Measurements from ENCODE around the gene LLGL1. TPM values are rescaled to one million over a fixed set of nuclear protein-coding genes. Genes with fewer than 3 reads are reported as not detected.
A peak's percentile ranks its signal among the peaks of the same experiment; 100 is the strongest.

The LLGL1 gene
- total and polyA plus RNA-seq, 2 donors (not counting 1 experiment from before 2014, with no cell fraction given): 15.1 to 32.2 TPM

- H3K4me2 ChIP-seq (ENCODE audit: extremely low read depth, insufficient read depth, low read length): no peak overlapping the region
- no peak overlapping the region for H3K9ac ChIP-seq (ENCODE audit: insufficient read depth, low read length)
- H3K4me1 ChIP-seq (ENCODE audit: control insufficient read depth, extremely low read depth, insufficient read depth, low read length): no peaks in the 10 kb centered on the region
- H3K27ac ChIP-seq (ENCODE audit: insufficient read depth, low read length): no peak overlapping the region
- no peaks in the 10 kb centered on the region for H3K79me2 ChIP-seq (ENCODE audit: control insufficient read depth, insufficient read depth, low read length)
- TF ChIP-seq, protein P1, sequence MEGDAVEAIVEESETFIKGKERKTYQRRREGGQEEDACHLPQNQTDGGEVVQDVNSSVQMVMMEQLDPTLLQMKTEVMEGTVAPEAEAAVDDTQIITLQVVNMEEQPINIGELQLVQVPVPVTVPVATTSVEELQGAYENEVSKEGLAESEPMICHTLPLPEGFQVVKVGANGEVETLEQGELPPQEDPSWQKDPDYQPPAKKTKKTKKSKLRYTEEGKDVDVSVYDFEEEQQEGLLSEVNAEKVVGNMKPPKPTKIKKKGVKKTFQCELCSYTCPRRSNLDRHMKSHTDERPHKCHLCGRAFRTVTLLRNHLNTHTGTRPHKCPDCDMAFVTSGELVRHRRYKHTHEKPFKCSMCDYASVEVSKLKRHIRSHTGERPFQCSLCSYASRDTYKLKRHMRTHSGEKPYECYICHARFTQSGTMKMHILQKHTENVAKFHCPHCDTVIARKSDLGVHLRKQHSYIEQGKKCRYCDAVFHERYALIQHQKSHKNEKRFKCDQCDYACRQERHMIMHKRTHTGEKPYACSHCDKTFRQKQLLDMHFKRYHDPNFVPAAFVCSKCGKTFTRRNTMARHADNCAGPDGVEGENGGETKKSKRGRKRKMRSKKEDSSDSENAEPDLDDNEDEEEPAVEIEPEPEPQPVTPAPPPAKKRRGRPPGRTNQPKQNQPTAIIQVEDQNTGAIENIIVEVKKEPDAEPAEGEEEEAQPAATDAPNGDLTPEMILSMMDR (conservative IDR thresholded peaks at IDR 0.05 in 1 of 2, IDR thresholded peaks at IDR 0.05 in 1 of 2; ENCODE audit: low read depth in 1 of 2, low read length in 2 of 2): no peak
- no peak for TF ChIP-seq EZH2 (IDR thresholded peaks at IDR 0.05; ENCODE audit: low read length, missing control alignments)
- no peak overlapping the region for H2AFZ ChIP-seq (ENCODE audit: low read length)
- H3K9me3 ChIP-seq (ENCODE audit: control insufficient read depth, insufficient read depth, low read depth, low read length): no peaks in the 10 kb centered on the region
- H3K27me3 ChIP-seq (ENCODE audit: control insufficient read depth, insufficient read depth, low read length): no peaks in the 10 kb centered on the region
- no peak for DNase-seq (ENCODE audit: low read depth in 2 of 2)
- no peak overlapping the region for H3K4me3 ChIP-seq (replicated peaks in 1 of 4; ENCODE audit: control extremely low read depth in 1 of 4, insufficient read depth in 1 of 4, low read depth in 3 of 4, low read length in 4 of 4)
- H3K36me3 ChIP-seq (ENCODE audit: control insufficient read depth, insufficient read depth, low read length): peaks cover 56% of the 10 kb centered on the region
- H4K20me1 ChIP-seq (ENCODE audit: control insufficient read depth, extremely low read depth, insufficient read depth, low read length): no peaks in the 10 kb centered on the region
These were observed 20.8 kb downstream of the LLGL1 start for GRCh38 chr17:18246109-18246725.

- Histone ChIP-seq H3K36me3 (ENCODE audit: control insufficient read depth, insufficient read depth, low read length) (peaks cover 62% of the 10 kb centered on the region), H3K27ac (ENCODE audit: insufficient read depth, low read length) (no peak overlapping the region), H2AFZ (ENCODE audit: low read length) (no peak overlapping the region), H3K4me3 (replicated peaks in 1 of 4; ENCODE audit: control extremely low read depth in 1 of 4, insufficient read depth in 1 of 4, low read depth in 3 of 4, low read length in 4 of 4) (no peak overlapping the region), H3K9me3 (ENCODE audit: control insufficient read depth, insufficient read depth, low read depth, low read length) (no peaks in the 10 kb centered on the region), H4K20me1 (ENCODE audit: control insufficient read depth, extremely low read depth, insufficient read depth, low read length) (no peaks in the 10 kb centered on the region), H3K27me3 (ENCODE audit: control insufficient read depth, insufficient read depth, low read length) (no peaks in the 10 kb centered on the region), H3K79me2 (ENCODE audit: control insufficient read depth, insufficient read depth, low read length) (no peaks in the 10 kb centered on the region), H3K4me2 (ENCODE audit: extremely low read depth, insufficient read depth, low read length) (no peak overlapping the region), H3K9ac (ENCODE audit: insufficient read depth, low read length) (no peak overlapping the region), H3K4me1 (ENCODE audit: control insufficient read depth, extremely low read depth, insufficient read depth, low read length) (no peaks in the 10 kb centered on the region)
- TF ChIP-seq, protein P1 (conservative IDR thresholded peaks at IDR 0.05 in 1 of 2, IDR thresholded peaks at IDR 0.05 in 1 of 2; ENCODE audit: low read depth in 1 of 2, low read length in 2 of 2): no peak
- no peak for TF ChIP-seq EZH2 (IDR thresholded peaks at IDR 0.05; ENCODE audit: low read length, missing control alignments)
- DNase-seq (ENCODE audit: low read depth in 2 of 2): peak in 1 of 2 donors; percentile 33
These were observed 21.6 kb downstream of the LLGL1 start for GRCh38 chr17:18246880-18247612.

DNA sequence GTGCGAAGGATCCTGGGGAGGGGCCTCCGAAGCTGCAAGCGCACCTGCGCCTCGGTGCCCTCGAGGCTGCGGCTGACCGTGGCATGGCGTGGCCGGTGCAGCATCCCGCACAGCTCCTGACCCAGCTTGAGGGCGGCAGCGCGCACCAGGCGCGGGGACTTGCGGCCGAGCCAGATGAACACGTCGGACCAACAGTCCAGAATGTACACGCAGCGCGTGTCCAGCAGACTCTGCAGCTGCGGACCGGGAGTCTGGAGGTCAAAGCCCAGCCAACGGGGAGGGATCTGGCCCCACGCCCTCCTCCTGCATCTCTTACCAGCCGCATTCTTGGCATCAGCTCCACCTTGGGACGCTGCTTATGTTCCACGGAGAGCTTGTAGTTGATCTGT, 22.2 kb downstream of the LLGL1 start:
- Histone ChIP-seq H3K36me3 (ENCODE audit: control insufficient read depth, insufficient read depth, low read length) (peaks cover 61% of the 10 kb centered on the region), H3K4me3 (replicated peaks in 1 of 4; ENCODE audit: control extremely low read depth in 1 of 4, insufficient read depth in 1 of 4, low read depth in 3 of 4, low read length in 4 of 4) (no peak overlapping the region), H3K27ac (ENCODE audit: insufficient read depth, low read length) (no peak overlapping the region), H3K4me2 (ENCODE audit: extremely low read depth, insufficient read depth, low read length) (no peak overlapping the region), H3K9ac (ENCODE audit: insufficient read depth, low read length) (no peak overlapping the region), H3K4me1 (ENCODE audit: control insufficient read depth, extremely low read depth, insufficient read depth, low read length) (no peaks in the 10 kb centered on the region), H3K9me3 (ENCODE audit: control insufficient read depth, insufficient read depth, low read depth, low read length) (no peaks in the 10 kb centered on the region), H3K27me3 (ENCODE audit: control insufficient read depth, insufficient read depth, low read length) (no peaks in the 10 kb centered on the region), H4K20me1 (ENCODE audit: control insufficient read depth, extremely low read depth, insufficient read depth, low read length) (no peaks in the 10 kb centered on the region), H3K79me2 (ENCODE audit: control insufficient read depth, insufficient read depth, low read length) (no peaks in the 10 kb centered on the region), H2AFZ (ENCODE audit: low read length) (no peak overlapping the region)
- TF ChIP-seq, protein P1 (conservative IDR thresholded peaks at IDR 0.05 in 1 of 2, IDR thresholded peaks at IDR 0.05 in 1 of 2; ENCODE audit: low read depth in 1 of 2, low read length in 2 of 2): no peak
- TF ChIP-seq EZH2 (IDR thresholded peaks at IDR 0.05; ENCODE audit: low read length, missing control alignments): no peak
- no peak for DNase-seq (ENCODE audit: low read depth in 2 of 2)

Measured in fibroblast of lung (primary cell).